Right hindlimb (tissue), 1 donor: ENCODE data around the gene NIN.
"Not testable (repeated sequence)": the region's sequence is repeated elsewhere in the genome, so short reads cannot be mapped to it uniquely, and the experiment has no call there.

Experiments
- DNase-seq: peaks from one replicate; pipeline ENCODE4 v3.0.0-alpha.2; 2018

Gene NIN

DNA sequence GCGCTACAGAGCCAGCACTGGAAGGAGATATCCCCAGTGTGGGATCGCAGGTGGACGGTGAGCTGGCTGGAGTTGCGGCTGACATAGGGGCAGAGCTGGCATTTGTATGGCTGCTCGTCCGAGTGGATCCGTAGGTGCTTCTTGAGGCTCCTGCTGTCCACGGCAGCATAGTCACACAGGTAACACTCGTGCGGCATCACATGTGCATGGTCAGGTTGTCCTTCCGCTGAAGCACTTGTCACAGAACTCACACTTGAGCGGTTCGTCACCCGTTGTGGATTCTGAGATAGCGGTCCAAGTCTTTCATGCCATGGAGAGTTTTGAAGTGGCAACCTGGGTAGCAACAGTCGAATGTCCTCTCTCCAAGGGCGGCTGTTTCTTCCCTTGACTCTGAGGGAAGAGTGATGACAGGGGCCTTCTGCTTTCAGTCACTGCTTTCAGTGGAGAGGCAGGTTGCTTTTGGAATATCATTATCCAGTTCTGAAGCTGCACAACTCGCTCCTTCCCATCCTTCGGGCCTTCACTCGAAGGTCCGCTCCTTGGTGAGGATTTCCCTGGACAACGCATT, 125.9 kb downstream of the NIN start:
- DNase-seq, result no peak

DNA sequence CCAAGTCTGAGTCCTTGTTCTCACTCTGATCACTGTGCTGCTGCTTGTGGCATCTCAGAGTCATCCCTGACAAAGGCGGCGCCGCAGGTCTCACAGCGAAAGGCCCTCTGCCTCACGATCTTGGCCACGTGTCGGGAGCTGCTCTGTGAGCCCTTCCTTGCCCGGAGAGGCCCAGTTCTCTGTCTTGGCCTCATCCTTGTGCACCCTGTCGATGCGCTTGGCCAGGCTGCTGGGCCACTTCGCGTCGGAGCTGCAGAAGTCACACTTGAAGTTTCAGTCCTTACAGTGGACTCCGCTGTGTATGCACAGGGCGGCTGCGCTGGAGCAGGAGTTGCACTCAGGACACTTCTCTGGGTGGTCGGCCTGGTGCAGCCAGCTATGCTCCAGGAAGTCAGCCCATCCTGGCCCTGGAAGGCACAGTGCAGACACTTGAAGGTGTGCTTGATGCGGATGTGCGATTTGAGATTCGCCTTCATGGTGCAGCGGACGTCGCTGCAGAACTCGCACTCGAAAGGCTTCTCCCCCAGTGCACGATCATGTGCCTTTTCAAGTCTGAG, 126.4 kb downstream of the NIN start:
- no peak for DNase-seq

- no peak for DNase-seq
Measured at GRCh38 chr14:50697659-50698290, 133.2 kb downstream of the NIN start.

- not testable (repeated sequence) for DNase-seq
Measured at GRCh38 chr14:50694260-50694659, 136.7 kb downstream of the NIN start.

DNA sequence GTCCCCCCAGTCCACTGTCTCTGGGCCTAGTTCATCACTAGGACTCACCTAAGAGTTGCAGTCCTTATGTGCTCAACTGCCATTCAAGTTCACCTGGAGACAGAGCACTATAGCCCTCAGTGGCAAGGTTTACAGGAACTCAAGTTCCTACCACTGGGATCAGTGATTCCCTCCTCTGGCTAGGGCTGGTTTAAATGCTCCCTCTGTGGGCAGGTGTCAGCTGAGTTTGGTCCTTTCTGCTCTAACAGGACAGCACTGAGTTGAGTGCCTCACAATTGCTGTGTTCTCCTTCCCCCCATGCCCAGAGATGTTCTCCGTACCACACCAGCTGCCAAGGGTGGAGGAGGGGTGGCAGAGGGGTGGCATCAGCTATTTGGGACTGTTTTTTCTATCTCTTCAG, 142.1 kb downstream of the NIN start:
- no peak for DNase-seq

GRCh38 chr14:50679674-50680073, 151.3 kb downstream of the NIN start:
- DNase-seq, result no peak

DNA sequence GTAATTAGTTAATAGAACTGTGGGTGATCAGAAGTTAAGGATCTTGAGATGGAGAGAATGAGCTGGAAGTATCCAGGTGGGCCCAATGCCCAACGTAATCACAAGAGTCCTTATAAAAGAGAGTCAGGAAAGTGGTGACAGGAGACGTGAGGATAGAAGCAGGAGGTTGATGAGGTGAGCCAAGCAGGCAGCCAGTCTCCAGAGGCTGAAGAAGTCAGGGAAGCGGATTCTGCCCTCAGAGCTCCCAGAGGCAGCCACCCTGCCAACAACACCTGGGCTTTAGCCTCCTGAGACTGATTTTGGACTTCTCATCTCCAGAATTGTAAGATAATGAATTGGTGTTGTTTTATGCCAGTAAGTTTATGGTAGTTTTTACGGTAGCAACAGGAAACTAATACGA, 152.8 kb downstream of the NIN start:
- DNase-seq, result no peak

- no peak for DNase-seq
Measured at GRCh38 chr14:50677527-50678063, 153.4 kb downstream of the NIN start.

- no peak for DNase-seq
Measured at GRCh38 chr14:50676814-50677516, 154.0 kb downstream of the NIN start.

GRCh38 chr14:50675597-50675996, 155.4 kb downstream of the NIN start:
- no peak for DNase-seq

DNA sequence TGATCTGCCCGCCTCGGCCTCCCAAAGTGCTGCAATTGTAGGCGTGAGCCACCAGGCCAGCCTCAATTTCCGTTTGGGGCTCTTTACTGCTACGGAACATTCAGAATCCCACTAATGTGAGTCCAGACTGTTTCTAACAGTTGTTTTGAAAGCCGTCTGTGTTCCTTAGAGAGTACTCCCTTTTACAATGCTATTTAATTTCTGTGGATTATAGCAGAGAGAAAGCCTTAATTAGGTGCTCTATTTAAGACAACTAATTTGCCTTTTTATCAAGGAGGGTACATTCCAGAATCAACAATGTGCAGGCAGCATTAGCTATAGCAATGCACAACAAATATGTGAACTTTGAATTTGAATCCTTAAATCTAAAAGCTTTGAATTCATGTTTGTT, 160.1 kb downstream of the NIN start:
- no peak for DNase-seq

- no peak for DNase-seq
Measured at GRCh38 chr14:50670196-50670865, 160.6 kb downstream of the NIN start.
